PFSK-1 (cell line): ENCODE results near the gene RAB7A.

Source experiments
- FOXP2 ChIP-seq: optimal IDR thresholded peaks from 2 replicates; pipeline ENCODE3; 2011; ENCODE audit warnings: borderline replicate concordance, control low read depth, inconsistent platforms; ENCODE audit not compliant: insufficient read depth; ENCODE audit errors: extremely low read length, extremely low read depth
- POLR2AphosphoS5 ChIP-seq: IDR thresholded peaks from 2 replicates; pipeline ENCODE4 v1.6.1; 2012; ENCODE audit warnings: low read depth, mild to moderate bottlenecking, control low read depth, low read length, moderate library complexity
- REST ChIP-seq, 2 experiments: IDR thresholded peaks; 2 replicates each; pipeline versions ENCODE4 v1.6.1 to v1.8.0; 2011 to 2012; ENCODE audit warnings: low read depth in 2 of 2, low read length in 2 of 2, control low read depth in 1 of 2, inconsistent platforms in 1 of 2, mild to moderate bottlenecking in 1 of 2, moderate library complexity in 1 of 2; ENCODE audit not compliant: insufficient read depth in 1 of 2
- SIN3A ChIP-seq: IDR thresholded peaks from 2 replicates; pipeline ENCODE4 v1.6.1; 2012; ENCODE audit warnings: mild to moderate bottlenecking, low read length, moderate library complexity, borderline replicate concordance; ENCODE audit not compliant: insufficient read depth
- TAF1 ChIP-seq: IDR thresholded peaks from 2 replicates; pipeline ENCODE4 v1.6.1; 2012; ENCODE audit warnings: low read length, control low read depth, borderline replicate concordance; ENCODE audit not compliant: insufficient read depth

- TF ChIP-seq POLR2AphosphoS5 (0 out of 2 replicates have a peak, but pooled peaks have one; percentile 18), SIN3A (no peak), REST (IDR thresholded peaks at IDR 0.05; ENCODE audit: insufficient read depth in 1 of 2, low read depth in 2 of 2, low read length in 2 of 2) (no peak), TAF1 (no peak), FOXP2 (no peak)
Measured at GRCh38 chr3:128820252-128820839, 94.4 kb downstream of the RAB7A start.
